K562 (cell line): ENCODE results near the gene PITPNC1. TPM values are rescaled to one million over a fixed set of nuclear protein-coding genes. Genes with fewer than 3 reads are reported as not detected.

ENCODE experiments used
- BDP1 ChIP-seq: IDR thresholded peaks from 3 replicates; pipeline ENCODE4 v1.6.1; 2011; ENCODE audit not compliant: insufficient read length, insufficient read depth
- BRD9 ChIP-seq: fragments of 450-650 bp; IDR thresholded peaks from 2 replicates; pipeline ENCODE4 v1.6.1; 2018; ENCODE audit warnings: low read depth; ENCODE audit not compliant: partially characterized antibody
- CGGBP1 ChIP-seq: fragments of 250-450 bp; sonication (Bioruptor Pico); IDR thresholded peaks from 2 replicates; pipeline ENCODE4 v1.9.0; 2021; ENCODE audit warnings: mild to moderate bottlenecking
- ESRRA ChIP-seq: fragments of 450-650 bp; IDR thresholded peaks from 2 replicates; pipeline ENCODE4 v1.6.1; 2014; ENCODE audit warnings: low read depth, mild to moderate bottlenecking, moderate library complexity, borderline replicate concordance
- ETV1 ChIP-seq: fragments of 450-650 bp; conservative IDR thresholded peaks from 2 replicates; pipeline ENCODE4 v1.6.1; 2016; ENCODE audit warnings: missing genetic modification characterization, control low read depth, low read depth, missing compliant biosample characterization
- FOSL1 ChIP-seq: fragments of 200-800 bp; sonication (Bioruptor generic); conservative IDR thresholded peaks from 2 replicates; pipeline ENCODE4 v1.6.1; 2016; ENCODE audit warnings: missing genetic modification characterization, missing compliant biosample characterization
- HIVEP1 ChIP-seq: fragments of 250-450 bp; sonication (Bioruptor Pico); IDR thresholded peaks from 2 replicates; pipeline ENCODE4 v1.4.0; 2020; ENCODE audit warnings: mild to moderate bottlenecking
- HMBOX1 ChIP-seq: sonication (generic); IDR thresholded peaks from 2 replicates; pipeline ENCODE4 v1.6.1; 2016
- HMG20B ChIP-seq: fragments of 250-450 bp; sonication (Bioruptor Pico); IDR thresholded peaks from 2 replicates; pipeline ENCODE4 v1.5.0; 2021; ENCODE audit warnings: mild to moderate bottlenecking
- HNRNPL ChIP-seq: fragments of 200-400 bp; formaldehyde crosslinking; IDR thresholded peaks from 2 replicates; pipeline ENCODE4 v1.6.1; 2017; ENCODE audit warnings: low read depth, mild to moderate bottlenecking, low read length
- ILK ChIP-seq: fragments of 450-650 bp; IDR thresholded peaks from 2 replicates; pipeline ENCODE4 v1.6.1; 2016; ENCODE audit warnings: missing genetic modification characterization, low read depth, mild to moderate bottlenecking, missing compliant biosample characterization, moderate library complexity, borderline replicate concordance
- JUN ChIP-seq, 2 experiments: sonication (generic) in 1 of 2; formaldehyde crosslinking in 1 of 2; IDR thresholded peaks; 2 replicates each; pipeline versions ENCODE4 v1.6.1 to v1.8.0; 2012 to 2022; ENCODE audit warnings: borderline replicate concordance in 2 of 2, mild to moderate bottlenecking in 2 of 2, improper control_type of control experiment in 1 of 2, low read depth in 1 of 2, low read length in 1 of 2, missing genetic modification reagents in 1 of 2
- KDM4B ChIP-seq, 2 experiments: fragments of 450-650 bp in 1 of 2; sonication (generic) in 1 of 2; IDR thresholded peaks; 2 replicates each; pipeline ENCODE4 v1.6.1; 2016 to 2017; ENCODE audit warnings: borderline replicate concordance in 2 of 2, antibody characterized with exemption in 1 of 2, low read depth in 1 of 2, mild to moderate bottlenecking in 1 of 2
- KLF1 ChIP-seq: fragments of 450-650 bp; IDR thresholded peaks from 2 replicates; pipeline ENCODE4 v1.6.1; 2016; ENCODE audit warnings: missing genetic modification characterization, missing compliant biosample characterization
- MTF1 ChIP-seq: fragments of 250-450 bp; sonication (Bioruptor Pico); IDR thresholded peaks from 2 replicates; pipeline ENCODE4 v1.9.0; 2021; ENCODE audit warnings: moderate library complexity, mild to moderate bottlenecking, inconsistent platforms, borderline replicate concordance
- NFATC3 ChIP-seq: fragments of 450-650 bp; IDR thresholded peaks from 2 replicates; pipeline ENCODE4 v1.6.1; 2017; ENCODE audit warnings: mild to moderate bottlenecking
- NFIX ChIP-seq: fragments of 250-450 bp; sonication (Bioruptor Pico); IDR thresholded peaks from 2 replicates; pipeline ENCODE4 v1.4.0; 2020; ENCODE audit warnings: low read depth, mild to moderate bottlenecking, moderate library complexity
- NFXL1 ChIP-seq: fragments of 450-650 bp; formaldehyde crosslinking; IDR thresholded peaks from 2 replicates; pipeline ENCODE4 v1.4.0; 2021; ENCODE audit warnings: mild to moderate bottlenecking
- NR1H2 ChIP-seq: sonication (generic); formaldehyde crosslinking; IDR thresholded peaks from 2 replicates; pipeline ENCODE4 v1.4.0; 2020; ENCODE audit warnings: mild to moderate bottlenecking, missing genetic modification reagents
- OTX1 ChIP-seq: fragments of 450-650 bp; formaldehyde crosslinking; IDR thresholded peaks from 2 replicates; pipeline ENCODE4 v1.4.0; 2022; ENCODE audit warnings: mild to moderate bottlenecking
- POU5F1 ChIP-seq: fragments of 150-350 bp; IDR thresholded peaks from 2 replicates; pipeline ENCODE4 v1.6.1; 2014; ENCODE audit warnings: borderline replicate concordance, low read length, low read depth, mild to moderate bottlenecking; ENCODE audit not compliant: partially characterized antibody
- RBM15 ChIP-seq: fragments of 200-400 bp; formaldehyde crosslinking; IDR thresholded peaks from 2 replicates; pipeline ENCODE4 v1.6.1; 2018; ENCODE audit warnings: mild to moderate bottlenecking, low read length, moderate library complexity; ENCODE audit not compliant: insufficient read depth
- RNF2 ChIP-seq: sonication (generic); IDR thresholded peaks from 2 replicates; pipeline ENCODE4 v1.6.1; 2016
- SIX5 ChIP-seq, 2 experiments: IDR thresholded peaks; 2 replicates each; pipeline ENCODE4 v1.6.1; 2011; ENCODE audit warnings: low read length in 2 of 2, borderline replicate concordance in 1 of 2, low read depth in 1 of 2, mild to moderate bottlenecking in 1 of 2, moderate library complexity in 1 of 2; ENCODE audit not compliant: insufficient read depth in 1 of 2
- SLC30A9 ChIP-seq: fragments of 250-450 bp; sonication (Bioruptor Pico); IDR thresholded peaks from 2 replicates; pipeline ENCODE4 v1.8.0; 2022; ENCODE audit warnings: mild to moderate bottlenecking, moderate library complexity
- SRF ChIP-seq, 2 experiments: fragments of 250-450, 450-650 bp in 1 of 2; sonication (Bioruptor Pico) in 1 of 2; sonication (generic) in 1 of 2; formaldehyde crosslinking; IDR thresholded peaks; 2 replicates each; pipeline versions ENCODE4 v1.5.0 to v1.5.1; 2020 to 2022; ENCODE audit warnings: mild to moderate bottlenecking in 1 of 2, missing genetic modification reagents in 1 of 2
- polyA plus RNA-seq, 8 experiments: library from polyadenylated mRNA; depleted of rRNA in 4 of 8; stranded (reverse) in 5 of 8; unstranded in 3 of 8; fragments of >200 nt; fragmentation: Nextera tagmentation in 2 of 8; fragmentation: Illumina TruSeq in 1 of 8; extraction: Ambion mirVana in 2 of 8; extraction: Trizol in 1 of 8; gene quantifications; 2 replicates each; pipeline versions ENCODE4 v1.2.1 to v1.2.3, GENCODE V29; 2011 to 2014; ENCODE audit warnings: inconsistent platforms in 1 of 8, missing spikeins in 1 of 8
- total RNA-seq, 7 experiments: library from RNA; depleted of rRNA in 6 of 7; stranded (reverse); fragments of >200 nt in 6 of 7; fragmentation: Illumina TruSeq in 2 of 7; extraction: Trizol in 2 of 7; gene quantifications; 2 replicates each; pipeline versions ENCODE4 v1.2.1 to v1.2.3, GENCODE V29; 2011 to 2021; ENCODE audit warnings: low replicate concordance in 1 of 7
- TF ChIP-seq, protein P1 (sequence below): fragments of 200-800 bp; sonication (Bioruptor generic); IDR thresholded peaks from 2 replicates; pipeline ENCODE4 v1.6.1; 2017; ENCODE audit warnings: missing genetic modification characterization, missing compliant biosample characterization

PITPNC1 gene
- total and polyA plus RNA-seq, 9 of the 15 experiments (the other 6 are each of a cell fraction or from before 2014, with no cell fraction given): 0.11 to 1.1 (median 0.65) TPM

- TF ChIP-seq HMG20B (no peak), NFXL1 (CRISPR knock-in tag) (no peak), ILK (tag) (no peak), BRD9 (no peak), RBM15 (no peak), NFATC3 (no peak), MTF1 (no peak), HNRNPL (no peak), CGGBP1 (CRISPR knock-in tag) (no peak), ETV1 (tag) (peak; percentile 96), SIX5 (IDR thresholded peaks at IDR 0.05; ENCODE audit: borderline replicate concordance in 1 of 2, insufficient read depth in 1 of 2, low read depth in 1 of 2, low read length in 2 of 2) (no peak; a peak in 1 of 4 replicates), JUN (IDR thresholded peaks at IDR 0.05; ENCODE audit: borderline replicate concordance, low read depth, low read length) (peak; percentile 50; the same call in 1 of the 2 replicates), JUN (CRISPR knock-in tag; IDR thresholded peaks at IDR 0.05; ENCODE audit: borderline replicate concordance) (no peak), SLC30A9 (CRISPR knock-in tag) (no peak), POU5F1 (no peak), NFIX (CRISPR knock-in tag) (no peak), FOSL1 (no peak), SRF (CRISPR knock-in tag; IDR thresholded peaks at IDR 0.05) (peak in 1 of 2 experiments; percentile 87; a peak in 1 of 4 replicates), HMBOX1 (peak; percentile 51; the same call in 1 of the 2 replicates), KLF1 (tag) (peak; percentile 71; the same call in 1 of the 2 replicates), RNF2 (peak; percentile 55; the same call in 1 of the 2 replicates), HIVEP1 (no peak), NR1H2 (CRISPR knock-in tag) (no peak), BDP1 (no peak), OTX1 (CRISPR knock-in tag) (no peak), KDM4B (IDR thresholded peaks at IDR 0.05; ENCODE audit: borderline replicate concordance in 2 of 2, low read depth in 1 of 2) (no peak; a peak in 1 of 4 replicates), ESRRA (peak; percentile 46)
- TF ChIP-seq, protein P1, sequence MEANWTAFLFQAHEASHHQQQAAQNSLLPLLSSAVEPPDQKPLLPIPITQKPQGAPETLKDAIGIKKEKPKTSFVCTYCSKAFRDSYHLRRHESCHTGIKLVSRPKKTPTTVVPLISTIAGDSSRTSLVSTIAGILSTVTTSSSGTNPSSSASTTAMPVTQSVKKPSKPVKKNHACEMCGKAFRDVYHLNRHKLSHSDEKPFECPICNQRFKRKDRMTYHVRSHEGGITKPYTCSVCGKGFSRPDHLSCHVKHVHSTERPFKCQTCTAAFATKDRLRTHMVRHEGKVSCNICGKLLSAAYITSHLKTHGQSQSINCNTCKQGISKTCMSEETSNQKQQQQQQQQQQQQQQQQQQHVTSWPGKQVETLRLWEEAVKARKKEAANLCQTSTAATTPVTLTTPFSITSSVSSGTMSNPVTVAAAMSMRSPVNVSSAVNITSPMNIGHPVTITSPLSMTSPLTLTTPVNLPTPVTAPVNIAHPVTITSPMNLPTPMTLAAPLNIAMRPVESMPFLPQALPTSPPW (CRISPR knock-in tag): peak; percentile 77
Observed at GRCh38 chr17:67717624-67718324, 340.7 kb downstream of the PITPNC1 start, which contains the start of gene NOL11 (continued).
